ENCODE data around the gene BDH2.

Gene BDH2

DNA sequence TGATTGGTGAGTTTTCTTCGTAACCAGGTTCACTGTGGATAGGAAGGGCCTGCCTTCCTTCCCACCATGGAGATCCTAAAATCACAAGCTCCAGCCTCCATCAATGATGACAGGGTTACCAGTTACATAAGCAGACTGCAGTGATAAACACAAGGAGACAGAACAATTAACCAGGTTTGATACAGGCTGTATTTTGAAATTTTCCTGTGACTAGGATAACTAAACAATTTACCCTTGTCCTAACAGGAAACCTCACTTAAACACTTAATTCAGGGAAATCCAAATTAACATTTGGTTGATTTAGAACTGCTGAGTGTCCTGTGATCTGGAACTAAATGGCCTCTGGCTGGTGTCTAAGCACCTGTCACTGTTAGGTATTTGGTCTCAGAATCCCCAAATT, 20.0 kb downstream of the BDH2 start:
- no peak for DNase-seq

DNA sequence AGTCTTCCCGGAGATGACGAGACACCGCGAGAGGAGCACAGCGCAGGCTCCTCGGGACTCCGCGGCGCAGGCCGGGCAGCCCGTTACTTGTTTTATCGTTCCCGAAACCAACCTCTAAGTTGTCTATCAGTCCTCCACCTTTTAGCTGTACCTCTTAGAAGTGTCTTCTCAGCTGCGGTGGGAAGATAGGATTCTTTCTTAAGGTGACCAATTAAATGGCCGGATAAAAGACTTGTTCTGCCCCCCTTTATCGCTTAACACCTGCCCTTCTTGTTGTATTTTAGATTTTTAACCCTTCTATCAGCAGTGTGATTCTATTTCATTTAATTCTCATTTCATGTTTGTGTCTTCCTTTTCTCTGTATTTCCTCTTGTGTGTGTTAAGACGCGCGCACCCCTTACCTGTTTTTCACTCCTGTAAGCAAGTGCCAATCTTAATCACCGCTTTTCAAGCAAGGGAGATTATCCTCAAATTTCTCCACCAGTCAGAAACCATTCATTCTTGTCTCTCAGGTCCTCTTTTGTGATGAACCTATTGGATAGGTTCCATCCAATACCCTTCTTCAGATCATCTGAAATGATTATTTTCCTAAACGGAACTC, 22.8 kb downstream of the BDH2 start, which contains the start of gene SLC9B2:
SLC9B2 (minus strand) TSS at position 15 of the 601 bp plus-strand sequence. CDS start 9,211 bp downstream, outside the sequence.
- no peak for DNase-seq

DNA sequence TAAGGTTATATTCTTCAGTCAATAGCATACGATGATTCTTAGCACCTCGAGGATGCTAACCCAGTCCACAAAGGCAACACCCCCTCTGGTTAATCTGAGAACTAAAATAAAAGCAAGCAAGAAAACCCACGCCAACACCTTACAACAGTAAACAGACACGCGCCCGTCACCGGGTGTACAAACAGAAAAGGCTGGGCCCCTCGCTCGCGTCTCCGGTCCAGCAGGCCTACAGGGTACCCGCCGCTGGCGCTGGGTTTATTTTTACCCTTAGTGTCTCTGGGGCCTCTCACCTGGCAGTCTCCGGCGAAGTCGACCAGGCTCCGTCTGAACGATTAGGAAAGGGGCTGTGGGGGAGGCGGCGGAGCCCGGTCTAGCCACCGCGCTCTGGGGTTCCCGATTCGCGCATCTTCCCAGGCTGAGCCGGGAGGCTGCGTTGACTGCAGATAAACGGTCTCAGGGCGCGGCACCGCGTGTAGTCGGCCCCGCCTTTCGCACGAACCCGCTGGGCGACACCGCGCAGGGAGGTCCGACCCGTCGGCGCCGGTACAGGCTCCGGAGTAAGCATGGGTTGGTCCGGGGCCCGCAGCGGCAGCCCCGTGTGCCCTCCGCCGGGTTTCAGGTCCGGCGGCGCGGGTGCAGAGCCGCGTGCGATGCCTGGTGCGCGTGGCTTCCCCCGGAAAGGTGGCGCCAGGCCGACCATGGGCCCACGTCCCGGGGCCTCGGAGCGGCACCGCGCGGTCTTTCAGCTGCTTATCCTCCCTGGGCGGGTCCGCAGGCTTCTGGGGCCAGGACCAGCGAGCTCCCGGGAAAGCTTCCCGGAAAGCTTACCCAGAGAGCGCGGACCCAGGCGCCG, 23.5 kb downstream of the BDH2 start:
- DNase-seq = peak; percentile 73

DNA sequence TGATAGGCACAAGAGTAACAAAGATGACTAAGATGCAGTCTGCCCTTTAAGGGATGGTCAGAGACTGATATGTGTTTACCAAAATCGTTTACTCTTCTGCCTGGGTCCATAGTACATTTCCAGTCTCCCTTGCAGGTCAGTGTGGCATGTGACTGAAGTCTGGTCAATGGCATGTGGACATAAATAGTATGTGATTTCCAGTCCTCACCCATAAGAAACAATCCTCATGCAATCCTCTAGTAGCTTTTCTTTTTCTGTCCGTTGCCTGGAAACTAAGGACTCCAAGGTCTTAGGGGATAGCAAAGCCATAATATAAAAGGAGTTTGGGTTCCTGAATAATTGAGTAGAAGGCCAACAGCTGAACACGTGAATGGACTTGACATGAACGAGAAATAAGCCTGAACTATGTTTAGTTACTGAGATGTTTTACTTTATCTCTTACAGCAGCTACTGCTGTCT, 24.2 kb downstream of the BDH2 start:
- peak; percentile 15 for DNase-seq

DNA sequence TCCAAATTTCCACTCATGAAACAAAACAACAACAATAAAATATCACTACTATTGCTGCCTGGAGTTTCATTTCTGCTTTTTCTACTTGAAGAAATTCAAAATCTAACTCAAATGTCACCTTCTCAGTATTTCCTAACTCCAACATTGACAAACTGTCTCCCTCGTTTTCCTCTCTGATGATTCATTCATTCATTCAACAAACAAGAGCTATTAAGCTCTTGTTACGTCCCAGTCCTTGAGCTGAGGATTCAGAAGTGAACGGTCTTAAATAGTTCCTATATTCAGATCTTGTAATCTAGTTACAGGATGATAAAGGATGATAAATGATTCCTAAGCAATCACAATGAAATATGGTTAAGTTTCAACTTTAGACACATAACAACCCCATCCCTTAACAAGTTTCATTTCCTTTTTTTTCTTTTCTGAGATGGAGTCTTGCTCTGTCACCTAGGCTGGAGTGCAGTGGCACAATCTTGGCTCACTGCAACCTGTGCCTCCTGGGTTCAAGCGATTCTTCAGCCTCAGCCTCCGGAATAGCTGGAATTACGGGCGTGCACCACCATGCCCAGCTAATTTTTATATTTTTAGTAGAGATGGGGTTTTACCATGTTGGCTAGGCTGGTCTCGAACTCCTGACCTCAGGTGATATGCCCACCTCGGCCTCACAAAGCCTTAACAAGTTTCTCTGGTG, 24.7 kb downstream of the BDH2 start:
- DNase-seq = no peak

DNA sequence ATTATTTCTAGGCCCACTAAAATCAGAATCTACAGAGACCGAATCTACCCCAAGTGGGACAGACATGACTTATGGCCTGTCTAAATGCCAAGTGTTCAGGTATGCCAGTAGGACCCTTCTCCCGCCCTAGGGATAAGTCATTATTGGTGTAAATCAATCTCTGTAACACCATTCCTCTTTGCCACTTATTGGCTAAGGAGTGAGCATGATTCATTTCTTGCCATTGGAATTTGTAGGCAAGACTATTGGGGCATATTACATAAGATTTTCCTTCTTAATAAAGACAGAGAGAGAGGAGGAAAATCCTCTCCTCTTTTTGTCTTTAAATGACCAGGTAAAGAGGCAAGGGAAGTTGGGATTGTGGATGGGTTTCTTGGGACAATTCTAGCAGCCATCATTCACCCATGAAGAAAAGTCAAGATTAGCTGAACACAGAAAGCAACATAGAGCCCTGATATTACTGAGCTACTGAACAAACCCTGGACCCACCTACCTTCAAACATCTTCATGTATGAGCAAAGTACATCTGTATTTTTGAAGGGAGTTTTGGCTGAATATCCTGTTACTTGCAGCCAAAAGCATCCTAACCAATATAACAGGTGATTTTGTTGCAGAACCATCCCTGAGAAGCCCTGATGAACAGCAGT, 25.7 kb downstream of the BDH2 start:
- DNase-seq = no peak

DNA sequence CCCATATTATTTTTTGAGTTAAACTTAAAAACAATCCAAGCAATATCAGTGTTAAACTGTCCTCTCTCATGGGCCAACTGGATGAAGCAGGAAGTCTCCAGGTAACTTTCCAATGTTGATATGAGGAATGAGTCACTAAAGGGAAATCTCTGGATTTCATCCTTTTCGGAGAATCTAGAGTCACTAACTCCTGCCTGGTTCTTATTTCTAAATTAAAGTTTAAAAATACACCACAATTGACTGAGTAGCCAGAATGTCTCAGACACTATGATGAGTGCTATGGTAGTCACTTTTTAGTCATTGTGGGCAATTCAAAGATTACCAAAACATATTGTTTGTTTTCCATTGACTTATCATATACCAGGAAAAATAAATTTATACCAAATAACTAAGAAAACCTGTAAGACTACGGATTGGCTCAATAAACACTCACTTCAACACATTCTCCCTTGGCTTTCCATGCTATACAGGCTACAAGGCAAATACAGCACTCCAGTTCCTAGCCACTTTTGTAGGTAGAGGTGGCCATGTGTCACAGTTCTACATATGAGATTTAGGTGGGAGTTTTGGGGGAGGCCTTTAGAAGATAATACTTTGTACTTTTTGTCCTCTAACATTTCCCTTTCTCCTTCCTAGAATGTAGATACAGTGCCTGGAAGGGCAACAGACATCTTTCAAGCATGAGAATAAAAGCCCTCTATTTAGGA, 31.6 kb downstream of the BDH2 start:
- DNase-seq = no peak

DNA sequence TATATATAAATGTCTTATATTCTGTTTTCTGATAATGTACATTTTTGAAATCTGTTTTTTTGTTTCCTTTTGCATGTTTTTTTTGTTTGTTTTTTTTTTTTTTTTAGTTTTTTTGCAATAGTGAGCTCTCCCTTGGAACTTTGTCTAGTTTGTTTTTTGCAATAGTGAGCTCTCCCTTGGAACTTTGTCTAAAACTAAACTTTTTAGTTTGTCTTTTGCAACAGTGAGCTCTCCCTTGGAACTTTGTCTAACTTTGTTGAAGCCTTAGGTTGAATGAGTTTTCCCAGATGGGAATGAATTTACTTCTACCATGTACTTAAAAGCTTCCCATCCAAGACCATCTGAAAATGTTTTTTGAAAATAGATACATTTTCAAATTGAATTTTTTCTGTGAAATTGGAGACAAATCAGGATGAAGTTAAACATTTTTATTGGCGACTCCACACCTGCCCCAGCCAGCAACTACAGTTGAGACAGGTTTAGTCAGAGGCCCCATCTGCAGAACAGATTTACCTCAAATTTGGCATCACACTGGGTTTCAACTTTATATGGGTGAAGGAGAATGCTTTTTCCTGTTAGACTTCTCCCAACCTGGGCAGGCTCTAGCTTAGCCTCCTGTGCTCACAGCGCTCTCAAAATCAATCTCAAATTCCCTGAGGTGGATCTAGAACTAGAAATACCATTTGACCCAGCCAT, 39.0 kb downstream of the BDH2 start:
- DNase-seq = no peak

DNA sequence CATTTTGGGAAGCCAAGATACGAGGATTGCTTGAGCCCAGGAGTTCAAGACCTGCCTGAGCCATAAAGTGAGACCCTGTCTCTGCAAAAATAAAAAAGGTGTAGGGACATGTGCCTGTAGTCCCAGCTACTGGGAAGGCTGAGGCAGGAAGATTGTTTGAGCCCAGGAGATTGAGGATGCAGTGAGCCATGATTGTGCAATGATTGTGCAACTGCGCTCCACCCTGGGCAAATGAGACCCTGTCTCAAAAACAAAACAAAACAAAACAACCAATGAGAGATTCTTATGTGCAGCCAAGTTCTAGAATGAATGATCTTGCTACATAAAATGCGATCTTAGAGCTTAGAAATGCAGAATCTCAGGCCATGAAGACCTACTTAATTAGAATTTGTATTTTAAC, 45.6 kb downstream of the BDH2 start:
- no peak for DNase-seq

DNA sequence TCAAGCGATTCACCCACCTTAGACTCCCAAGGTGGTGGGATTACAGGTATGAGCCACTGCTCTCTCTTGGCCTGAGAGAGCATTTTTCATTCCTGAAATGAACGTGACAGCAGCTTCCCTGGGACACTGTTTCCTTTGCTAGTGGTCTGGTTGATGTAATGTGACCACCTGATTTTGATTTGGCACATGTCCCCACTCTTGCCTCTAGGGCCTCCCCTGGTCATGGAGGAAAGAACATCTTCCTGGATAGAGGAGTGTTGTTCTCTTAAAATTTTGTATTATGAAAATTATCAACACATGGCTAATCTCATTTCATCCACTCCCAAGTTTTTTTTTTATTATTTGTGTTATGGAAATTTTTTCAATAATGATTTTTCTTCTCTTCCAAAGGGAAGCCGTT, 46.9 kb downstream of the BDH2 start:
- DNase-seq = no peak

DNA sequence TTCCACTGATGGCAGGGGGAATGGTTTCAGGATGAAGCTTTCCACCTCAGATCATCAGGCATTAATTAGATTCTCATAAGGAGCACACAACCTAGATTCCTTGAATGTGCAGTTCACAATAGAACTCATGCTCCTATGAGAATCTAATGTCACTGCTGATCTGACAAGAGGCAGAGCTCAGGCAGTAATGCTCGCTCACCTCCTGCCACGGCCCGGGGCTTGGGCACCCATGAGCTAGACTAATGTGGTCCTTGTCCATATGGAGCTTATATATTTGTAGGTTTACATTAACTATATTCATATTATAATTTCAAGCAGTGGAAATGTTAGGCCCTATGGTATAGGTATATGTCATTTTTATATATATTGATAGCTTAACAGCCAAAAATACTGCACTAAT, 47.5 kb downstream of the BDH2 start:
- DNase-seq = no peak

DNA sequence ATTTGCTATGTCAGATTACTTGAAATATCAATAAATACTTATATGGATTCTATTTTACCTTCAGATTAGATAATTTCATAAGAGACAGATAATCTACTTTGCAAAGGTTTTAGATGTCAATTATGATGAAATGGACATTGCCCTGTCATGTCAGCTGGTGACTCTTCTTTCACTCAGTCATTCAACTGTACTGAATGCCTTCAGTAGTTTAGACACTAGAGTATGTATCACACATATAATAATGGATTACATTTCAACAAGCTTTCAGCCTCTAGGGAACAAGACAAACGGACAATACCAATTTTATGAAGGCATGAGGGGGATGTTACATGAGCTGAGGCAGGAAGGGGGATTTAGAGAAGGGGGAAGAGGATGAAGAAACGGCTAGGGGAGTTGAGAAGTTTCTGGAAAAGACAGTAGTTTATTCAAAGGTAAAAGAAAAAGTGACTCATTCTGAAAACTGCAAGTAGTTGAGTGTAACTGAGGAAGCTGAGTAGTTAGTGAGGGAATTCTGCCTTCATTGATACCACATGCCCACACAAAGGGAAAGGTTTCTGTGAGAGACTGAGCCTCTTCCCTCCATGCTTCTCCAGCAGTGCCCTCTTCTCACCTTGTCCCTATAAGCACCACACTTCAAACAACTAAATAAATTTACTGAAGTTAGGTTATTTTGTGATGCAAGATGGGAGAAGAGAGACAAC, 48.7 kb downstream of the BDH2 start:
- no peak for DNase-seq

DNA sequence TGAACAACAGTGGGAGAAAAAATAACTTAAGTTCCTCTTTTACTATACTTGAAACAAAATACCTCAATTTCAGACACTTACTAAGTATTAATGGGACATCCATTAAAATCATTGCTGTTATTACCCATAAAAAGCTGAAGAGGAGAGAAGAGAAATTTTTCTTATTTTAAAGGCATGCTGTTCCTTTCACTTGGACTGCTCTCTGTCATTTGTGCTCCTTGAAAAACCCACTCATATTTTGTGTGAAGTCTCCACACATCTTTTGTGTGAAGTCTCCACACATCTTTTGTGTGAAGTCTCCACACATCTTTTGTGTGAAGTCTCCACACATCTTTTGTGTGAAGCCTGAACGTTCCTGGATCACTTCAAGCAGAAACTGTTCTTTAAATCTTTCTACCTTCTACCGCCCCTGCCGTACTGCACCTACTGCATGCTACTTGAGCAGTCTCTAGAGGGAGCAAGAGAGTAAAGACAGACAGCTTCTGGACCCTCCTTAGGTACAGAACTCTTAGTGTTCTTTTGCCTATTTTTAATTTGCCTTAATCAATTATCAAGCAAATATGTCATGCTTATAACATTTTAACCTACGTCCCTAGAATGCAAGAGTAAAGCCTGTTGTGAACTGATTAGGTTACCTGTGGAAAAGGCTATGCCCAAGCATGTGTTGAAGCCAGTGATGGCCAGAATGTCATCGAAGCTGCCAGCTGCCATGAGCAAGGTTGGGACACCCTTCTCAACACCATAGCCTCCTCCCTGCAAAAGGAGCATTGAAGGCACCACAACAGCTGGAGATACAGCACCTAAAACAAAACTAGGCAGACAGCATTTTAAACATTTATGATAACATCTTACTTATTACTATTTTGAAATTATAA, 53.0 kb downstream of the BDH2 start:
- peak; percentile 50 for DNase-seq

DNA sequence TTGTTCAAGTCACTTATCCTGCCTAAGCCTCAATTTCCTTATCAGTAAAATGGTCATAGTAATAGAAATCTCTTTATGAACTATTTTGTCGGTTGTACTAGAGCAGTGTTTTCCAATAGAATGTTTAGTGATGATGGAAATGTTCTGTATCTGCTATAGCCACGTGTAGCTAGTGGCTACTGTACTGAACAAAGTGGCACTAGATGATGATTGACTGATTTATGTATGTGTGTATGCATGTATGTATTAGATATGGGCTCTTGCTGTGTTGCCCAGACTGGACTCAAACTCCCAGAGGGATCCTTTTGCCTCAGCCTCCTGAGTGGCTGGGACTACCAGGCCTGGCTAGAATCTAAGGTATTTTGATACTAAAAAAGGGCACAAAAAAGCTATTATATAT, 55.5 kb downstream of the BDH2 start:
- DNase-seq = no peak

DNA sequence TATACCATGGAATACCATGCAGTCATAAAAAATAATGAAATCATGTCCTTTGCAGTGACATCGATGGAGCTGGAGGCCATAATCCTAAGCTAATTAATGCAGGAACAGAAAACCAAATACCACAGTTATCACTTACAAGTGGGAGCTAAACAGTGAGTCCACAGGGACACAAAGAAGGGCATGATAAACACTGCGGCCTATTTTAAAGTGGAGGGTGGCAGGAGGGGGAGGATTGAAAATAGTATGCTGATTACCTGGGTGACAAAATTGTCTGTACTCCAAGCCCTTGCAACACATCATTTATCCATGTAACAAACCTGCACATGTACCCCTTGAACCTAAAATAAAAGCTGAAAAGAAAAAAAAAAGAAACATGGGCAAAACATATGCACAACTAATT, 63.5 kb downstream of the BDH2 start:
- no peak for DNase-seq

DNA sequence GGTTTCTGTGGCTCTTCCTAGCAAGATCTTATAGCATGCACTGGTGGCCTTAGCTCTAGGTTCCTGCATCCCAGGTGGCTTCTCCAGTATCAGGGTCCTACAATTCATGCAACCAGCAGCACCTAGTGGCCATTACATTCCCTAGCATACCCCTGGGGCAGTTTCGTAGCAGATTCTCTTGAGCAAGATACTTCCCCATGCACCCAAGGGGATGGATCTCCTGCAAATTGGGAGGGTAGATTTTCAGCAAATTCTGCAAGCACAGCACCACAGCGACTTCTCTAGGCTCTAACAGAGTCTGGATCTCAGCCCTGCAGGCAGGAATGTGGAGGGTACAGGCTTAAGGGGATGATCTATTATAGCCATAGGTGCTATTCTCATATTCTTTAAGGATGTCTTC, 67.1 kb downstream of the BDH2 start:
- DNase-seq = peak; percentile 45

DNA sequence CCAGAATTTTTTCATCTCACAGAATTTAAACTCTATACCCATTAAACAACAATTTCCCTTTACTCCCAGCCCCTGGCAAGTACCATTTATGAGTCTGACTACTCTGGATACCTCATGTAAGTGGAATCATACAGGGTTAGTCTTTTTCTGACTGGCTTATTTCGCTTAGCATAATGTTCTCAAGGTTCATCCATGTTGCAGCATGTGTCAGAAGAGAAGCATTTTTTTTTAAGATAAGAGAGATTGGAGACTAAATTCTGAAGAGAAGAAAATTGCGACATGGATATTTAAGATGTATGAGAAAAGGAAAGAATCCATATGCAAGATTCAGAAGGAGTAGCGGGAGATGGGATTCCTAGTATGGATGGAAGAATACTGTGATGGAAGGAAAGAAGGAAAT, 68.8 kb downstream of the BDH2 start:
- no peak for DNase-seq

DNA sequence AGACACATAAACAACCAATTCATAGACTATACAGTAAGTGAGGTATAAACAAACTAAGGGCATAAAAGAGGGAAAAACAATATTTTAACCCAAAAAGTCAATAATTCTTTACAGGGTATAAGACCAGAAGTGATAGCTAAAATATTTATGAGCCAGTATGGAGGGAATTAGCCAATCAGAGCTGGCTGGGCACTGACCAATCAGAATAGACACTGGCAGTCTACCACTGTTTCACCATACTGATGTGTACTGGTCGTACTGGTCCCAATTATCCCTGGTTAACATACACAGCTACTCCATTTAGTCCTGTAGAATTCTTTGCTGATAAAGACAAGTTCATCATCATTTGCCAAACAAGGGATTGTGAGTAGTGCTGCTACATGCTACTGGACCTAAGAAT, 70.3 kb downstream of the BDH2 start:
- DNase-seq = no peak
